ENCODE data around the gene PACSIN3. TPM values are rescaled to one million over a fixed set of nuclear protein-coding genes. Genes with fewer than 3 reads are reported as not detected.

Gene PACSIN3
- total RNA-seq, 1 experiment from 2014 or later: 32.0 TPM

DNA sequence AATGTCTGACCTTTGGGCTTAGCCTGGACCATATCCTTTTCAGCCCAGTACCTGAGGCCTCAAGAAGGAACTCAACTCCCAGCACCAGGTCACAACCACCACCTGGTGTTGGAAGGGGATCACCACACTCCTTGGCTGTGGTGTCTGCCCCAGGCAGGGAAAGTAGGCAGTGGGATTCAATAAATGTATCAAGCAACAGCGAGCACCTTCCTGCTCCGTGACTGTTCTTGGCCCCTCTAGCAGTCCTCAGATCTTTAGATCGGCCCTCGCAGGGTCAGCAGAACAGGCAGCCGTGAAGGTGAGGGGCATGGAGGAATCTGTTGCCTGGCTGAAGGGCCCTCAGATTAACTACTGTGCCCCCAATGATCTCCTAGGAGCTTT is 25.5 kb downstream of the PACSIN3 start:
- ChIA-PET POLR2A (ENCODE audit: low non-redundant PET) (interaction anchor here (0.6 kb wide), 1 partner anchor 185 kb away, joined by 3 read pairs; no protein-coding TSS in a partner anchor), CTCF (interaction anchor here (0.6 to 1.6 kb wide), 8 partner anchors 78 to 361 kb away, joined by 3 to 11 read pairs (median 4); no protein-coding TSS in a partner anchor)
- Histone ChIP-seq H3K4me3 (ENCODE audit: low read depth, low read length, poor library complexity, severe bottlenecking) (no peak overlapping the region), H3K9me3 (ENCODE audit: low read depth, low read length, poor library complexity, severe bottlenecking) (no peaks in the 10 kb centered on the region), H3K36me3 (ENCODE audit: insufficient read depth, low read length, poor library complexity, severe bottlenecking) (peaks cover 23% of the 10 kb centered on the region), H3K27ac (ENCODE audit: low read depth, low read length, poor library complexity, severe bottlenecking) (no peak overlapping the region), H3K27me3 (replicated peaks; ENCODE audit: insufficient read depth, low read depth, low read length, poor library complexity) (no peaks in the 10 kb centered on the region), H3K4me1 (ENCODE audit: insufficient read depth, low read length, poor library complexity, severe bottlenecking) (no peaks in the 10 kb centered on the region)
- intact Hi-C loops (cut with micrococcal nuclease; ENCODE audit: unreplicated experiment): loop anchor here (1.0 kb wide), 2 partner anchors 195 to 271 kb away; no protein-coding TSS in a partner anchor
- DNase-seq (ENCODE audit: low spot score): no peak
- no TSS peak for BruUV-seq (replicated peaks)
- TF ChIP-seq, protein P1, sequence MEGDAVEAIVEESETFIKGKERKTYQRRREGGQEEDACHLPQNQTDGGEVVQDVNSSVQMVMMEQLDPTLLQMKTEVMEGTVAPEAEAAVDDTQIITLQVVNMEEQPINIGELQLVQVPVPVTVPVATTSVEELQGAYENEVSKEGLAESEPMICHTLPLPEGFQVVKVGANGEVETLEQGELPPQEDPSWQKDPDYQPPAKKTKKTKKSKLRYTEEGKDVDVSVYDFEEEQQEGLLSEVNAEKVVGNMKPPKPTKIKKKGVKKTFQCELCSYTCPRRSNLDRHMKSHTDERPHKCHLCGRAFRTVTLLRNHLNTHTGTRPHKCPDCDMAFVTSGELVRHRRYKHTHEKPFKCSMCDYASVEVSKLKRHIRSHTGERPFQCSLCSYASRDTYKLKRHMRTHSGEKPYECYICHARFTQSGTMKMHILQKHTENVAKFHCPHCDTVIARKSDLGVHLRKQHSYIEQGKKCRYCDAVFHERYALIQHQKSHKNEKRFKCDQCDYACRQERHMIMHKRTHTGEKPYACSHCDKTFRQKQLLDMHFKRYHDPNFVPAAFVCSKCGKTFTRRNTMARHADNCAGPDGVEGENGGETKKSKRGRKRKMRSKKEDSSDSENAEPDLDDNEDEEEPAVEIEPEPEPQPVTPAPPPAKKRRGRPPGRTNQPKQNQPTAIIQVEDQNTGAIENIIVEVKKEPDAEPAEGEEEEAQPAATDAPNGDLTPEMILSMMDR (conservative IDR thresholded peaks at IDR 0.05; ENCODE audit: low read depth, low read length): no peak
- TF ChIP-seq EZH2 (IDR thresholded peaks at IDR 0.05; ENCODE audit: borderline replicate concordance, low read depth, low read length, poor library complexity, severe bottlenecking): no peak

DNA sequence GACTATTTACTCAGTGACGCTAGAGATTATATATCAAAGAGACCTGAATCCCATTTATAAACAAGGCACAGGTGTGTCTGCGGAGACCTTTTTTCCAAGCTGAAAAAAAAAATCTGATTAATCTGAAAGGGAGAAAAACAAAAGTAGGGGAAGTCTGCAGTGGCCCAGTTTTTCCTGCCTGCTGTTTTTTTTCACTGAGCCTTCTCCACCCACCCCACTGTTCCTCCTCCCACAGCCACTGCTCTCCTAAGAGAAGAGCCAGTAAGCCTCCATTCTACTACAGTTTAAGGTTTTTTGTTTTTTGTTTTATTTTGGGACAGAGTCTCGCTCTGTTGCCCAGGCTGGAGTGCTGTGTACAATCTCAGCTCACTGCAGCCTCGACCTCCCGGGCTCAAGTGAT is 28.0 kb downstream of the PACSIN3 start:
- Histone ChIP-seq H3K36me3 (ENCODE audit: insufficient read depth, low read length, poor library complexity, severe bottlenecking) (no peaks in the 10 kb centered on the region), H3K27ac (ENCODE audit: low read depth, low read length, poor library complexity, severe bottlenecking) (no peak overlapping the region), H3K4me1 (ENCODE audit: insufficient read depth, low read length, poor library complexity, severe bottlenecking) (no peaks in the 10 kb centered on the region), H3K27me3 (replicated peaks; ENCODE audit: insufficient read depth, low read depth, low read length, poor library complexity) (no peaks in the 10 kb centered on the region), H3K9me3 (ENCODE audit: low read depth, low read length, poor library complexity, severe bottlenecking) (no peaks in the 10 kb centered on the region), H3K4me3 (ENCODE audit: low read depth, low read length, poor library complexity, severe bottlenecking) (no peak overlapping the region)
- POLR2A ChIA-PET (ENCODE audit: low non-redundant PET): no interaction called here
- no peak for TF ChIP-seq EZH2 (IDR thresholded peaks at IDR 0.05; ENCODE audit: borderline replicate concordance, low read depth, low read length, poor library complexity, severe bottlenecking)
- TF ChIP-seq, protein P1 (conservative IDR thresholded peaks at IDR 0.05; ENCODE audit: low read depth, low read length): no peak
- no peak for DNase-seq (ENCODE audit: low spot score)
- BruUV-seq (replicated peaks): no TSS peak
- intact Hi-C loops (cut with micrococcal nuclease; ENCODE audit: unreplicated experiment): loop anchor here (10.0 kb wide), 1 partner anchor 453 kb away; the partner anchor contains the start of genes ARHGAP1 and ZNF408
- CTCF ChIA-PET: no interaction called here

DNA sequence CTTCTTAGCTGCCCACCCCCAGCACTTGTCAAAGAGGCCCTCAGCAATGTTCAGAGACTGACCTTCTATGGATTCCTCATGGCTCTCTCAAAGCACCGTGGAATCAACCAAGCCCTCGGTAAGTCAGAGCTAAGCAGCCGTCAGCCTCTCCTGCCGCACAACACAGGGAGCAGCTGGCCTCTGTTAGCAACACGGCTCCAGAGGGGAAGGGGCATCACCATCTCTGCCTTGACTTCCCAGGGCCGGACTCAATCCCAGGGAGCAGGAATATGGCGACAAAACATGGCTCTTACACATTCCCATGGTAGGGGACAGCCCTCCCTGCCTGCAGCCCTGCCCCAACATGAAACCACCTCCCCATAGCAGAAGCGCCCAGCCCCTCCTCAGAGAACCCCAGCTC is 28.4 kb downstream of the PACSIN3 start:
- BruUV-seq (replicated peaks): no TSS peak
- Histone ChIP-seq H3K9me3 (ENCODE audit: low read depth, low read length, poor library complexity, severe bottlenecking) (no peaks in the 10 kb centered on the region), H3K36me3 (ENCODE audit: insufficient read depth, low read length, poor library complexity, severe bottlenecking) (no peaks in the 10 kb centered on the region), H3K27ac (ENCODE audit: low read depth, low read length, poor library complexity, severe bottlenecking) (no peak overlapping the region), H3K4me1 (ENCODE audit: insufficient read depth, low read length, poor library complexity, severe bottlenecking) (no peaks in the 10 kb centered on the region), H3K27me3 (replicated peaks; ENCODE audit: insufficient read depth, low read depth, low read length, poor library complexity) (no peaks in the 10 kb centered on the region), H3K4me3 (ENCODE audit: low read depth, low read length, poor library complexity, severe bottlenecking) (no peak overlapping the region)
- ChIA-PET POLR2A (ENCODE audit: low non-redundant PET) (no interaction called here), CTCF (no interaction called here)
- no peak for DNase-seq (ENCODE audit: low spot score)
- intact Hi-C loops (cut with micrococcal nuclease; ENCODE audit: unreplicated experiment): loop anchor here (10.0 kb wide), 1 partner anchor 453 kb away; the partner anchor contains the start of genes ARHGAP1 and ZNF408
- TF ChIP-seq EZH2 (IDR thresholded peaks at IDR 0.05; ENCODE audit: borderline replicate concordance, low read depth, low read length, poor library complexity, severe bottlenecking): no peak

DNA sequence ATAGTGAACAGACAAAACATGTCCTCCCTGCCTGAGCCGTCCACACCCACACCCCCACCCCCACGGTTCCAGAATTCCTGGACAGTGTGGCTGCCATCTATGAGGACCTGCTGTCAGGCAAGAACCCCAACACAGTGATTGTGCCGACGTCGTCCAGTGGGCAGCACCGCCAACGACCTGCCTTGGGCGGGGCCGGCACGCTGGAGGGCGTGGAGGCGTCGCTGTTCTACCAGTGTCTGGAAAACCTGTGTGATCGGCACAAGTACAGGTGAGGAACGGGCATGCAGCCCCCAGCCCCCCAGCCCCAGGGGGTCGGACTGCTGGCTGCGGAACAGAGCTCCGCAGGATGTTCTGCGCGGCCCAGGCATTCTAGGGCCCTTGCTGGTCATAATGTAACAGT is 29.3 kb downstream of the PACSIN3 start:
- BruUV-seq (replicated peaks): no TSS peak
- Histone ChIP-seq H3K9me3 (ENCODE audit: low read depth, low read length, poor library complexity, severe bottlenecking) (no peaks in the 10 kb centered on the region), H3K27ac (ENCODE audit: low read depth, low read length, poor library complexity, severe bottlenecking) (no peak overlapping the region), H3K36me3 (ENCODE audit: insufficient read depth, low read length, poor library complexity, severe bottlenecking) (no peaks in the 10 kb centered on the region), H3K4me1 (ENCODE audit: insufficient read depth, low read length, poor library complexity, severe bottlenecking) (no peaks in the 10 kb centered on the region), H3K4me3 (ENCODE audit: low read depth, low read length, poor library complexity, severe bottlenecking) (no peak overlapping the region), H3K27me3 (replicated peaks; ENCODE audit: insufficient read depth, low read depth, low read length, poor library complexity) (no peaks in the 10 kb centered on the region)
- DNase-seq (ENCODE audit: low spot score): no peak
- no peak for TF ChIP-seq EZH2 (IDR thresholded peaks at IDR 0.05; ENCODE audit: borderline replicate concordance, low read depth, low read length, poor library complexity, severe bottlenecking)
- TF ChIP-seq, protein P1 (conservative IDR thresholded peaks at IDR 0.05; ENCODE audit: low read depth, low read length): no peak
- CTCF ChIA-PET: interaction anchor here (1.0 kb wide), 1 partner anchor 241 kb away, joined by 3 read pairs; no protein-coding TSS in a partner anchor
- intact Hi-C loops (cut with micrococcal nuclease; ENCODE audit: unreplicated experiment): loop anchor here (10.0 kb wide), 1 partner anchor 452 kb away; the partner anchor contains the start of genes ARHGAP1 and ZNF408
- POLR2A ChIA-PET (ENCODE audit: low non-redundant PET): no interaction called here

All from A673 (cell line).